GM12878 (cell line): ENCODE results near the gene KCNMB2. TPM values are rescaled to one million over a fixed set of nuclear protein-coding genes. Genes with fewer than 3 reads are reported as not detected.

Experiments used
- ATAC-seq: fragments of 200-7000 bp; cut with Tn5 transposase; 3 replicates; pipeline ENCODE4 v1.9.1; 2020; ENCODE audit warnings: mild to moderate bottlenecking, moderate library complexity
- BruUV-seq: library from RNA; stranded (reverse); fragments of 400-500 nt; replicated peaks from 2 replicates; lab custom pipeline; 2021; lab: Mats Ljungman, UMichigan
- CTCF ChIA-PET: fragments of 300-600 bp; sonication (Branson Sonifier 250); formaldehyde crosslinking; extraction: SDS; loops from one replicate; lab custom pipeline; 2021; ENCODE audit warnings: inconsistent platforms; lab: Yijun Ruan, JAX
- POLR2A ChIA-PET: fragments of 350-600 bp; formaldehyde crosslinking; extraction: SDS; loops from one replicate; lab custom pipeline; 2021; ENCODE audit warnings: inconsistent platforms; lab: Charles Lee
- RAD21 ChIA-PET: fragments of 300-600 bp; sonication (Branson Sonifier 250); formaldehyde crosslinking; loops from one replicate; lab custom pipeline; 2023; ENCODE audit warnings: antibody characterized with exemption; ENCODE audit not compliant: unreplicated experiment; lab: Charles Lee
- SMC1A ChIA-PET: fragments of 300-600 bp; sonication (Branson Sonifier 250); formaldehyde crosslinking; loops from one replicate; lab custom pipeline; 2023; ENCODE audit not compliant: unreplicated experiment, uncharacterized antibody; lab: Charles Lee
- DNase-seq: peaks from one replicate; pipeline ENCODE4 v3.0.0-alpha.2; 2011; ENCODE audit warnings: low read depth, low spot score
- FAIRE-seq: peaks from 3 replicates; lab custom pipeline; 2011; peaks lifted over from hg19 to GRCh38; lab: Jason Lieb, UNC
- H2AFZ ChIP-seq: 2 replicates; pipeline ENCODE4 v1.6.0; 2011; ENCODE audit warnings: low read depth, low read length, control low read depth; ENCODE audit not compliant: control insufficient read depth
- H3K27ac ChIP-seq: 2 replicates; pipeline ENCODE4 v1.5.1; 2011; ENCODE audit warnings: control low read depth; ENCODE audit not compliant: control insufficient read depth, insufficient read depth
- H3K27me3 ChIP-seq, 2 experiments: replicated peaks in 1 of 2; 2 replicates each; pipeline versions ENCODE4 v1.6.0 to v1.6.1; 2011; ENCODE audit warnings: low read length in 1 of 2; ENCODE audit not compliant: control insufficient read depth in 2 of 2, insufficient read depth in 2 of 2
- H3K36me3 ChIP-seq, 2 experiments: 2 replicates each; pipeline ENCODE4 v1.5.1; 2011; ENCODE audit warnings: low read length in 1 of 2; ENCODE audit not compliant: control insufficient read depth in 2 of 2, insufficient read depth in 2 of 2
- H3K4me1 ChIP-seq: 2 replicates; pipeline ENCODE4 v1.6.1; 2011; ENCODE audit warnings: mild to moderate bottlenecking, low read length, moderate library complexity, mixed read lengths; ENCODE audit not compliant: control insufficient read depth, insufficient read depth
- H3K4me2 ChIP-seq: 2 replicates; pipeline ENCODE4 v1.6.0; 2011; ENCODE audit warnings: control low read depth; ENCODE audit not compliant: control insufficient read depth, insufficient read depth
- H3K4me3 ChIP-seq: fragments of 200-600 bp; sonication (generic); 2 replicates; pipeline ENCODE4 v1.5.1; 2016
- H3K79me2 ChIP-seq: 2 replicates; pipeline ENCODE4 v1.6.0; 2011; ENCODE audit warnings: low read length; ENCODE audit not compliant: control insufficient read depth, insufficient read depth
- H3K9ac ChIP-seq: 2 replicates; pipeline ENCODE4 v1.8.0; 2011; ENCODE audit warnings: low read length, control low read depth, mixed read lengths; ENCODE audit not compliant: control insufficient read depth, insufficient read depth
- H3K9me3 ChIP-seq: replicated peaks from 3 replicates; pipeline ENCODE4 v1.5.1; 2011; ENCODE audit warnings: mild to moderate bottlenecking, low read length; ENCODE audit not compliant: control insufficient read depth, insufficient read depth
- H4K20me1 ChIP-seq: 2 replicates; pipeline ENCODE4 v1.6.0; 2011; ENCODE audit not compliant: control insufficient read depth, insufficient read depth
- EGR1 ChIP-seq, 2 experiments: IDR thresholded peaks; 1 replicate in 1 of 2; 2 replicates in 1 of 2; pipeline ENCODE4 v1.6.1; 2011 to 2012; ENCODE audit warnings: low read depth in 2 of 2, low read length in 2 of 2, borderline replicate concordance in 1 of 2, mild to moderate bottlenecking in 1 of 2, moderate library complexity in 1 of 2
- KLF5 ChIP-seq: fragments of 450-650 bp; IDR thresholded peaks from 2 replicates; pipeline ENCODE4 v1.6.1; 2014; ENCODE audit warnings: mild to moderate bottlenecking; ENCODE audit not compliant: partially characterized antibody
- MYB ChIP-seq: fragments of 150-350 bp; IDR thresholded peaks from 2 replicates; pipeline ENCODE4 v1.6.1; 2014; ENCODE audit warnings: mild to moderate bottlenecking, low read depth, low read length, borderline replicate concordance
- PAX5 ChIP-seq: IDR thresholded peaks from 2 replicates; pipeline ENCODE4 v1.6.1; 2011; ENCODE audit warnings: low read depth, low read length, borderline replicate concordance
- PAX8 ChIP-seq: fragments of 450-650 bp; IDR thresholded peaks from 2 replicates; pipeline ENCODE4 v1.6.1; 2017; ENCODE audit warnings: mild to moderate bottlenecking, moderate library complexity
- SUZ12 ChIP-seq: fragments of 200-600 bp; sonication (generic); IDR thresholded peaks from one replicate; pipeline ENCODE4 v1.6.1; 2018; ENCODE audit warnings: antibody characterized with exemption, mild to moderate bottlenecking; ENCODE audit not compliant: unreplicated experiment
- TARDBP ChIP-seq: IDR thresholded peaks from 2 replicates; pipeline ENCODE4 v1.6.1; 2016; ENCODE audit warnings: borderline replicate concordance
- WGBS: methylation state at CpG from one replicate; pipeline ENCODE4 v1.1.6; 2016; ENCODE audit warnings: low lambda C conversion rate; ENCODE audit not compliant: insufficient replicate concordance, insufficient coverage; ENCODE audit errors: missing lambda C conversion rate; 5-methylcytosine and 5-hydroxymethylcytosine counted together
- in situ Hi-C: fragments of 300-500 bp; cut with MboI; formaldehyde crosslinking; loops from 9 replicates; pipeline ENCODE4 v1.14.3; 2018; ENCODE audit warnings: mixed read lengths
- intact Hi-C: fragments of 100-400 bp; cut with micrococcal nuclease; formaldehyde crosslinking; loops from one replicate; pipeline ENCODE4 v1.14.2; 2022; ENCODE audit not compliant: unreplicated experiment
- polyA plus RNA-seq, 11 experiments: library from polyadenylated mRNA; depleted of rRNA in 4 of 11; unstranded in 6 of 11; stranded (reverse) in 5 of 11; fragments of >200 nt; fragmentation: Nextera tagmentation in 4 of 11; fragmentation: Illumina TruSeq in 1 of 11; extraction: Ambion mirVana in 4 of 11; extraction: Trizol in 1 of 11; gene quantifications; 1 replicate in 1 of 11; 2 replicates in 10 of 11; pipeline versions ENCODE4 v1.2.1 to v1.2.3, GENCODE V29; 2011 to 2016; ENCODE audit warnings: inconsistent platforms in 2 of 11, missing spikeins in 2 of 11, low read depth in 1 of 11
- total RNA-seq, 4 experiments: library from RNA; depleted of rRNA in 3 of 4; stranded (reverse); fragments of >200 nt in 3 of 4; fragmentation: Illumina TruSeq in 1 of 4; extraction: Trizol in 1 of 4; gene quantifications; 2 replicates each; pipeline versions ENCODE4 v1.2.1 to v1.2.3, GENCODE V29; 2013 to 2021

Gene KCNMB2
- total and polyA plus RNA-seq, 10 of the 15 experiments (the other 5 are each of a cell fraction or from before 2014, with no cell fraction given) = 0.22 to 18.8 (median 11.0) TPM

DNA sequence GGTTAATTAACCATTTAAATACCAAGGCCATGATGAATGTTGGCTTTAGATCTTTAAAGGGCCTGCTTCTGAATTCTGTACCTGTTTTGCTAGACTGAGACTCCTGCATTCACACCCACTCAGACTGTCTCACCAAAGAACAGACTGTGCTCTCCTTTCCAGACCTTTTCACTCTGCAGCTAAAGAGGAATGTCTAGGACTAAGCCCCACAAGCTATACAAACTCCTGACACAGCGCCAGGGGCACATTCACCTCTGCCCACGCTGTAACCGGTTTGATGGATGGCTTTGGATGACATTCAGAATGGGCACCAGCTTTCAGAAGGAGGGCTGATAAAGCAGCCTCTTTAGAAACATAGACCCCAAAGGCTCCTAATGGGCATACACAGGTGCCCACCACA, 200.1 kb downstream of the KCNMB2 start:
- H2AFZ ChIP-seq = no peak overlapping the region
- no peak for DNase-seq
- CTCF ChIA-PET = no interaction called here
- TF ChIP-seq EGR1 (IDR thresholded peaks at IDR 0.05; ENCODE audit: borderline replicate concordance in 1 of 2, low read depth in 2 of 2, low read length in 2 of 2) (0 out of 3 replicates have a peak, but pooled peaks of 1 of the 2 experiments have one; percentile 12), PAX8 (no peak), TARDBP (no peak)
- TF ChIP-seq, all 136 proteins: peak for 1
- no peak for ATAC-seq
- Histone ChIP-seq H3K27me3 (no peaks in the 10 kb centered on the region), H3K4me3 (no peak overlapping the region), H3K4me1 (no peaks in the 10 kb centered on the region), H3K4me2 (no peak overlapping the region), H3K36me3 (no peaks in the 10 kb centered on the region), H3K79me2 (no peaks in the 10 kb centered on the region), H4K20me1 (no peaks in the 10 kb centered on the region), H3K9ac (no peak overlapping the region), H3K27ac (no peak overlapping the region), H3K9me3 (no peaks in the 10 kb centered on the region; the same call in 2 of the 3 replicates)
- ChIA-PET POLR2A (no interaction called here), RAD21 (no interaction called here), SMC1A (interaction anchor here (0.6 kb wide), 1 partner anchor 21 kb away, joined by 3 read pairs; no protein-coding TSS in a partner anchor)
- in situ Hi-C loops = no loop called here
- BruUV-seq = no TSS peak
- intact Hi-C loops = no loop called here
- 78% methylated on average over 3 of the region's 3 CpGs for WGBS
- no peak for FAIRE-seq

DNA sequence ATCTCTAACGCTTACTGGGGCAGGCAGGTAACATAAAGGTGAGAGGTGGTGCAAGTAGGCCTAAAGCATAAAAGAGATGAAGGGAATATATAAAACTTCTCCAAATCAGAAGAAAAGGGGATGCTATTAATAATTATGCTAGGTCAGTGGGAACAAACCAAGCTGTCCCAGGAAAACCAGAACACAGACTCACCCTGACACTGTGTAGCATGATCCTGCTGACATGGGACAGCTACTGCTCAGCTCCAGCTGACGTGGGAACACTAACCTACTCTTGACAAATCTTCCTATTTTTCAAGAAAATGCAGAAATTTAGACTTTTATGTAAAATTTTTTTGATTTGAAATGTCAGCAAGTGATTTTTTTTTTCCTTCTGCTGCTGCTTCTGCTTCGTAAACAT, 203.5 kb downstream of the KCNMB2 start:
- ATAC-seq = no peak
- RAD21 ChIA-PET = no interaction called here
- Histone ChIP-seq H3K4me3 (no peak overlapping the region), H3K9ac (no peak overlapping the region), H3K79me2 (no peaks in the 10 kb centered on the region), H2AFZ (no peak overlapping the region), H3K27me3 (no peaks in the 10 kb centered on the region), H3K36me3 (no peaks in the 10 kb centered on the region), H3K9me3 (no peaks in the 10 kb centered on the region; the same call in 2 of the 3 replicates), H4K20me1 (no peaks in the 10 kb centered on the region), H3K27ac (no peak overlapping the region), H3K4me2 (no peak overlapping the region), H3K4me1 (no peaks in the 10 kb centered on the region)
- SMC1A ChIA-PET = no interaction called here
- BruUV-seq = no TSS peak
- POLR2A ChIA-PET = no interaction called here
- in situ Hi-C loops = no loop called here
- 51% methylated on average over 3 of the region's 3 CpGs for WGBS
- TF ChIP-seq PAX5 = no peak
- TF ChIP-seq SUZ12 = no peak
- TF ChIP-seq KLF5 = no peak
- no peak for TF ChIP-seq MYB
- CTCF ChIA-PET = interaction anchor here (0.9 kb wide), 1 partner anchor 12 kb away, joined by 3 read pairs; no protein-coding TSS in a partner anchor
- no peak for FAIRE-seq
- intact Hi-C loops = no loop called here
- DNase-seq = no peak
